Activated CD8-positive, alpha-beta memory T cell treated with anti-CD3 and anti-CD28 coated beads for 4 hours (primary cell): ENCODE data around the gene NOSTRIN.
"Not testable (repeated sequence)": the region's sequence is repeated elsewhere in the genome, so short reads cannot be mapped to it uniquely, and the experiment has no call there.

Experiments used
- DNase-seq, 2 donors: peaks; one replicate each; pipeline ENCODE4 v3.0.0-alpha.2; 2020; ENCODE audit warnings: low read depth in 2 of 2

Gene NOSTRIN

DNA sequence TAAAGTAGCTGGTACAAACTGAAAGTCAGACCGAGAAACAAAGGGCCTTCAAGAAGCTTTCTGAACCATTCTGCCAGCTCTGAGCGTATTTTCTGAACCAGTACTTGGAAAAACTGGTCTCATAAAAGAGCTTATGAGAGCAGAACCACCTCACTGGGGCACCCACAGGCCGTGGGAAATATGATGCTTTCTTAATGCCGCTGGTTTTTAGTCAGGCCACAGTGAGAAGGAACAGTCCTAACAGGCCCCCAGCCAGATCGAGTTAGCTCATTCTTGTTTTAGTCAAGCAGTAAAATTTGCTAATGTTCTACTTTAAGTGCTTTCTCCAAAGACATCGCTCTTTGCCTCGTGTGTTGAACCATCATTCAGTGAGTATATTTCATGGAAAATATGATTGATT lies 12.7 kb upstream of the NOSTRIN start:
- no peak for DNase-seq

DNA sequence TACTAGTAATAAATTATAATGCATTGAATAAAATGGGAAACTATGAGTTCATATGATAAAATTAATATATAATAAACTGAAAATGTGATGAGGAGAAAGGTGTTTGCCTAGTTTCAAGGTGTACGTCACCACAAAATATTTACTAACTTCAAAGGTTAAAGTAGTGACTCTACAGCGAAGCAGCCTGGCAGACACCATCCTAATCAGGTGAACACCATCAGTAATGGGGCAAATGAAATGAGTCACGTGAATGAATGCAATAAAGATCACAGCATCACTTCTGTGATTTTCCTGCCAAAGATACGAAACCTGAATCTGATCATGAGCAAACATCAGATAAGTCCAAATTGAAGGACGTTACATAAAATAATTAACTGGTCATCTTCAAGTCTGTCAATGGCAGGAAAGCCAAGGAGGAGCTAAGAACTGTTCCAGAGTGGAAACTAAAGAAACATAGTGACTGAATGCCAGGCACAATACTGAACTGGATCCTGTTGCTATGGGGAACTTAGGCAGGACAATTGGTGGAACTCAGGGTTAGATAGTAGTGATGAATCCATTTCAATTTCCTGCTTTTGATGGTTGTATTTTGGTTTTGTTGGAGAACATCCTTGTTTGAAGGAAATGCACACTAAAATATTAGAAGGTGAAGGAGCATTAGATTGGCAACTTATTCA lies 12.1 kb upstream of the NOSTRIN start:
- no peak for DNase-seq

DNA sequence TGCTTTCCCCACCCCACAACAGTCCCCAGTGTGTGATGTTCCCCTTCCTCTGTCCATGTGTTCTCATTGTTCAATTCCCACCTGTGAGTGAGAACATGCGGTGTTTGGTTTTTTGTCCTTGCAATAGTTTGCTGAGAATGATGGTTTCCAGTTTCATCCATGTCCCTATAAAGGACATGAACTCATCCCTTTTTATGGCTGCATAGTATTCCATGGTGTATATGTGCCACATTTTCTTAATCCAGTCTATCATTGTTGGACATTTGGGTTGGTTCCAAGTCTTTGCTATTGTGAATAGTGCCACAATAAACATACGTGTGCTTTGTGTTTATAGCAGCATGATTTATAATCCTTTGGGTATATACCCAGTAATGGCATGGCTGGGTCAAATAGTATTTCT lies 11.3 kb upstream of the NOSTRIN start:
- not testable (repeated sequence) for DNase-seq

DNA sequence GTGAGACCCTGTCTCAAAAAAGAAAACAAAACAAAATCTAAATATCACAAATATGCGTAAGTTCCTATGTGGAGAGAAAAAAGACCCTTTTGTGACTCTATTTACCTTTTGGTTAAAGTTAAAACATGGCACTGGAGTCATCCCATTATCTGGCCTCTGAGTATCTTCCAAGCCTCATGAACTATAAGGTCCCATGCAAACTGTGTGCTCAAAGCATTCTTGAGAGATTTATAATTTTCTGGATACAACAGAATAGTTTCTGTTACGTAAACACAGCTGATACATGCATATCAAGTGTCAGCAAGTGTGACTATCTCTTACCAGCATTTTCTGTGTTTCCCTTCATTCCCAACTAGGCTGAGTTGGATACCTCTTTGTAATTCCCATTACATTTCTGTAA lies 8.8 kb upstream of the NOSTRIN start:
- DNase-seq, result no peak

DNA sequence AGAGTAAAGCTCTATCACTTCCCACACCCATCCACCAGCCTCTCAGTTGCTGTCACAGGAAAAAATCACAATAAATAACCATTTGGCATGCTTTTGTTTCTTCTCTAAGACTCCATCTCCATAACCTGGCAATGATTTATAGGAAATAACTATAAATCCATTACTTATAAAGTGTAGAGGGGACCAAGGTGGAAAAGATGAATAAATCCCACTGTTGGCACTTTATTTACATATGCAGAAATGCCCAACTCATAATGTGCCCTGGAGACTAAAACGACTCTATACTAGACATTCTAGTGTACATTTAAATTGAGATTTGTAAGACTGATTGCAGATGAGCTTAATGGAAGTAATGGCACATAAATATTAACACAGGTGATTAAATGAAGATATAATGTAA lies 7.5 kb upstream of the NOSTRIN start:
- DNase-seq, result no peak

DNA sequence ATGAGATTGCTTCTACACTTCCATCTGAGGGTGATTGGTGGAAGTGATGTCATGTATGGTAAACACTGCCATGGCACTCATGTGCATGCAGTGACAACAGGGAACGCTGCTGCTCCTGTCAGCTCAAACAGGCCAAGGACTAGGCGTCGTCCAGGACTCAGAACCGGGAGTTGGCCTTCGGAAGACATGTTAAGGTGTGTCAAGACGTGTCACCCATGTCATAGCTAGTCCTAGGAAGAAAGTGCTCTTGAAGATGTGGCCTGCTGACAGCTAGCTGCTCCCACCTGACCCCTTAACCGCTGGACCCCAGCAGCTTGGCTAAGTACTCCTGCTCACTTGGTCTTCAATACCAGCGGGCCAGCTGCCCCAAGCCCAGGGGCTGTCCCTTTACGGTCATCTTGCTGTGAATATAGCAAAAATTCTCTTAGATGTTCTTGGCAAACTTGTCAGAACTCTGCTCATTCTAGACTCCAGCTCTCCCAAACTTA lies 6.3 kb upstream of the NOSTRIN start:
- no peak for DNase-seq

DNA sequence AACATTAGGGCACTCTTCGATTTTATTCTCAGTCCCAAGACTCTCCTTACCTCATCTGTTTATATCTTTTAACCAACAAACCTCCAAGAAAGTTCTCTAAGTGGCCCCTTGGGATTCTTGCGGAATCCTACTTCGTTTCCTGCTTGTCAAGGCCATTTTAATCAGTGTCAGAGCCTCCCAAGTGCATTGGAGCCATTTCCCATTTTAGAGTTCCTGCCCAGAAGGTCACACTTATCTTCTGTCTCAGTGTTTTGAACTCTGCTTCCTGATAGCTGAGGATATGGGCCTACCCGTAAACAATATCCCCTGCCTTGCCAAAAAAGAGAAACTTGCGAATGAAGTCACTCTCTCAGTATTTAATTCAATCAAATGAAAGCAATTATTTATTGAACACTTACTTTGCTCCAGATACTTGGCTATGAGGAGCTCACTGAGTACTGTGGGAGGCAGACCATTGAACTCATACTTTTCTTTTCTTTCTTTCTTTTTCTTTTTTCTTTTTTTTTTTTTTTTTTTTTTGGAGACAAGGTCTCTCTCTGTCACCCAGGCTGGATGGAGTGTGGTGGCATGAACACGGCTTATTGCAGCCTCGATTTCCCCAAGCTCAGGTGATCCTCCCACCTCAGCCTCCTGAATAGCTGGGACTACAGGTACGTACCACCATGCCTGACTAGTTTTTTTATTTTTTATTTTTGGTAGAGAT lies 5.7 kb upstream of the NOSTRIN start:
- DNase-seq, result no peak

DNA sequence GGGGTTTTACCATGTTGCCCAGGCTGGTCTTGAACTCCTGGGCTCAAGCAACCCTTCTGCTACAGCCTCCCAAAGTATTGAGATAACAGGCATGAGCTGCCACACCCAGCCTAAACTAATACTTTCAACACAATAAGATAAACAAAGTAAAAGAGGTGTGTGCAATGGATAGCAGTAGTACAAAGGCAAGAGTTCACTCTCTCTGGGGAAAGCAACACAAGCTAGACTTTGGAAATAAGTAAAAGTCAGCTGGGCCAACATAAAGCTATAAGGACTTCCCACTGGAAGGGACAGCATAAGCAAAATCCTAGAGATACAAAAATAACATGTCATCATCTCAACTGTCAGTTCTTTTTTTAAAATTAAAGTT lies 5.2 kb upstream of the NOSTRIN start:
- no peak for DNase-seq

DNA sequence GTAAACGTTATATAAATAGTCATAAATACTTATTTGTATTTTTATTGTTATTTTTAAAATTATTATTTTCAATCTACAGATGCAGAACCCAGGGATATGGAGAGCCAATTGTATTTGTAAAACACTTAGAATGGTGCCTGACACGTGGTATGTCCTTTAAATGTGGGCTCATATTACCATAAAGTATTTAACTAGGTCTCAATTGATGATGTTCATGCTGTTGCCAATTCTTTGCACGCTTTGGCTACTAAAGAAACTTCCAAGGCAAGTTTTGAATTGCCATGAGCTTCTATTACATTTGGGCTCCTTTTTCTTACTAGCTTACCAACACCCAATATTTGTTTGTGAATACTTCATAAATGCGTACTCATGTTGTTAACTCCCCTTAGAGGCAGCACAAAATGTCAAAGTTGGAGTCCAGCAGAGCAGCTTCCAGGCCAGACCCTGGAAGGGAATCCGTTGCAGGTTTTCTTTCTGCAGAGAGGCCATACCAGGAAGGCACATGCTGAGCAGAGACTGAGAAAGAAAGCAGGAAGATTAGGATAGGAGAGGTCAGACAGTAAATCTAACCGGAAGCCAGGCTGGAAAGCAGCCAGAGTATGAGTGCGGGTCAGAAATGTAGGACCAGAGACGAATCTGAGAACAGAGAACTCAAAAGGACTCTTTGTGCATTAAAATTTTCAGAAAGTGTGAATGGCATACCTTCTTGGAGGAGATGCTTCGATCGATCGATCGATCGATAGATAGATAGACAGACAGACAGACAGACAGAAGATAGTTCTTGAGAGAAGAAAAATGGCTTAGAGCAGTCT lies 4.2 kb upstream of the NOSTRIN start:
- DNase-seq, result no peak

DNA sequence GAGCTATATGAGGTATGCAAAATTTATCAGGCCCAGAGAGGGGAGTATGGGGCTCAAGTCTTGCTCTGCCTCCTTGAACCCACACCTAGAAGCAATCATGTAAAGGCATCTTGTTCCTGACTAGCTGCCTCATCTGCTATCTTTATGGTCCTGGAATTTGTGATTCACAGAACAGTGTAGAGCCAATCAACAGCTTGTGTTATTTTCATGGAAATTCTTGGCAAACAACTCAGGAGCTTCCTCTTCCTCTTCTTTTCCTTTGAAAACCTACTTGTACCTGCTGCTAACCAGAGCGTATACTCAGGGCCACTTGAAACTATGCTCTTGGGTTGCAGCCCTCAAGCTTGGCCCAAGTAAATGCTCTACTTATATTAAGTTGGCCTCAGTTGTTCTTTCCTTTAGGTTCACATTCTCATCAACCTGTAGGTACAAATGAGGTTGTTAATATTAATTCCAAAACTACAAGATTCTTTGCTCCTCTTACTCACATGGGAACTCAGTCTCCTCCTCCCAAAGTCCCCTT lies 3.5 kb upstream of the NOSTRIN start:
- DNase-seq, result no peak

DNA sequence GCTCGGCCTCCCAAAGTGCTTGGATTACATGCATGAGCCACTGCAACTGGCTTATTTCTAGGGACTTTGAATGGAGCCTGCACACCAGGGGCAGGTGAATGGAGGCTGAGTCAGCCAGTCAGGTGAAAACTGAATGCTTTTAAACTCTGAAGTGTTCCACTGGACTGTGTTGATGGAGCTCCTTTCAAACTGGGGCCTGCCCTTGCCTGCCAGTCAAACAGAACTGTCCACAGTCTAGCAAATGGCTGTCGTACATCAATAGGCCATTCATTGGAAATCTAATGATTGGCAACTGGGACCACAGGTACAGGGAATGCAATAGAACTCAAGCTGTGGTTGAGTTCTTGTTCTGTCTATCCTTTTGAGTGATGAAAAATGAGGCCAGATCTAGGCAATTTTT lies 966 bp upstream of the NOSTRIN start:
- DNase-seq, result no peak

DNA sequence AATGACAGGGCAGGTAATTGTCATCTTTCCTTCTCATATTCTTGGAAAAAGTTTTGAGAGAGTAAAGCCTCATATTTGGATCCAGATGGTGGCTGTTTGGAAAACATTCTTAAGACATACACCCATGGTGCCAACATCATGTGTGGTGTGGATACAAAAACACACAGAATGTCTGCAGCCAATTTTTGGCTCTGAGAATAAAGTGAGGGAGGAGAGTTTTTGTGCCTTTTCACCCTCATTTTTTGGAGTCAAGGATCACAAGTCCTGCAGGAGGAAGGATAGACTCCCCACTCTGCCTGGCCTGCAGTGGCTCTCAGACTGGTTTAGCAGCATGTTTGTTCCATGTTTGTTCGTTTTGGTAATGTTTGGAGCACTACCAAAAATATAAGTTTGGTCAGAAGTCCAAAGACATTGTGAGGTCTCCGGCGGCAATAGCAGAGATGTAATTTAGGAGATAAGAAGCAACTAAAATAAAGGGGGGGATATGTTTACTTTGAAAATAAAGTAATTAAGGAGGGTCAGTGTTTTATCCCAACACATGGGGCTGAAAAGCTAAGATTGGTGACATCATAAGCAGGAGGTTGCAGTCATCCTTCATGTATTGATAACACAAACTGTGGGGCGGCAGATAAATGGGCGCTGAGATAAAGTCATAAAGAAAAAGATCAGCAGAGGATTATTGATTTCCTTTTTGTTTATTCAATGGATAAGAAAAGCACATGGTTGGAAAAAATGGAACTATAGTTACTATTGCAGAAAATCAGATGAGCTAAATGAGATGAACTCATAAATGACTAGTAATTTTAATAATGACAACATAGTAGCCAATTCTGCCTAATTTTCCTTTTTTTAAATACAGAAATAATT lies 655 bp downstream of the NOSTRIN start:
- DNase-seq, result no peak

DNA sequence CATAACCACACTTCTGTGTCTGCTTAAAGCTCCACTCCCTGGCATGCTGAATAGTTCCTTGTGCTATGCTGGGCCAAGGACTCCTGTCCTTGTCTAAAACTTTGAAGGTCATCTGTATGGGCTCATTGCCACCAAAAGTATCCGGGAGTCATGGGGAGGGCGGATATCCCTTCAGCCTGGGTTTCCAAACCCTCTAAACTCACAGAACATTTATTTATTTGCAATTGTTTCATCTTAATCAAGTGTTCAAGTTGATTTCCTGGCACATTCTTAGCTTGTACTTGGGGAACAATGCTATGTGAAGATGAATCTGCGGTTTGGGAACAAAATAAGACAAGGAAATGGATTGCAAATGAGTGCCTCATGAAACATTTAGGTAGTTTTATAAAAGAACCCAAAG lies 1.8 kb downstream of the NOSTRIN start:
- DNase-seq, result no peak

DNA sequence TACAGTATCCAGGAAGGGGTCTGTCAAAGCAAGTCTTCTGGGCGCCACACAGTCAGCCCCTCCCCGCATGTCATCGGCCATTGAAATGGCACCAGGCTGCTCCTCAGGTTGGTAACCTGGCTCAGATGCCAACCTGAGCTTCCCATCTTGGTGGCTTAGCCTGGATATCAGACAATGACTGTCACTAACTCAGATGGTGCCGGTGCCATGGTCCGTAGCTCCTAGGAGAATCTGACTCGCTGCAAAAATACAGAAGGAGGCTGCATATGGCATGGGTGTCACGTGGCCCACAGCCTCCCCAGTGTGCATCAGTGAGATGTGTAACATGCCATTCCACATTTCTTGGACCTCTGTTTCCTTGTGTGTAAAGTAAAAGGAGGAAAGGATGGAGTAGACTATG lies 3.2 kb downstream of the NOSTRIN start:
- no peak for DNase-seq

DNA sequence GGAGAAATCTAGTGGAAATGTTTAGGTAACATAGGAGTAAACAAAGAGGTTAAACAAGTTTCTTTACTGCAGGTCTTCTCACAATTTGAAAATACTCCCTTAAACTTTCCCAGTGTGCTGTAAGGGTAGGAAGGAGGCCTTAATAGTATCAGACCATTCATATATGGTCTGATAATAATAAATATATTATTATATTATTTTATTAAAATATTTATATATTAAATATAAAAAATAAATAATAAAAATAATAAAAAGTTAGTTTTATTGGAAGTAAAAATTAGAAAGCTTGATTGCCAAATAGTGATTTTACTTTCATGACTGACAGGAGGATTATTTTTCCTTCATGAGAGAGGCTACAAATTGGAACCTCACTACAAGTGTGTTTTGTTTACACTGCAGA lies 7.1 kb downstream of the NOSTRIN start:
- no peak for DNase-seq

DNA sequence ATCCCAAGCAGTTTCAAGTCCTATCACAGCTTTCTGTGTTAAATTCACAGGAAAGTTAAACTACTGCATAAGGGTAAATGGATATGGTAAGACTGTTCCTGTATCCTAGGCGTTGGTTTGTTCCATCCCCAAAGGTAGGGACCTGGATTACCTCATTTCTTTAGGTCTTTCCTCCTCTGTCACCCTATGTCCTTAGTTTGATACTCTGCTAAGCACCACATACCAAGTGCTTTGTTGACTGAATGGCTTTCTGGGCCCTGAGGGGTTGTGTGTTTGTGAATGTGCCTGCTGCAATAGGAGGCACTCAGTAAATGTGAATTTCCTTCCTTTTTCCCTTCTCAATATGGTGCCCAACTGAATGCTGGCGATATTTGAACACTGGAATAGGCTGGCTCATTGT lies 7.8 kb downstream of the NOSTRIN start:
- DNase-seq, result no peak

DNA sequence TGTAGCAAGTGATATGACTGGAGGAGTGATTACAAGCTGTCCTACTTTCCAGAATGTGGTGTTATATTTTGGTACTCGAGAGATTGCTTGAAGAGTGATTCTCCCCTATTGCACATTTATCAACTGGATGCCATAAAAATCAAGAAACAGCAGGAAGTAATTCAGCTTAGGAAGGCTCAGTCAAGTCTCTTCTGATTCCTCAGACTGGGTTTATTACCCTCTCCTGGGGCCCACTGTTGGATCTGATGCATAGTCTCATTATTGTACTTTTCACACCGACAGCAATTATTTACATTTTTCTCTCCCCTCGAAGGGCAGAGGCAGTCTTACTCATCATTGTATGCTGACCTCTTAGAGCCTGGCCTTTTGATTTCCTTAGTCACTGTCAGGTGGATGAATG lies 9.3 kb downstream of the NOSTRIN start:
- no peak for DNase-seq

DNA sequence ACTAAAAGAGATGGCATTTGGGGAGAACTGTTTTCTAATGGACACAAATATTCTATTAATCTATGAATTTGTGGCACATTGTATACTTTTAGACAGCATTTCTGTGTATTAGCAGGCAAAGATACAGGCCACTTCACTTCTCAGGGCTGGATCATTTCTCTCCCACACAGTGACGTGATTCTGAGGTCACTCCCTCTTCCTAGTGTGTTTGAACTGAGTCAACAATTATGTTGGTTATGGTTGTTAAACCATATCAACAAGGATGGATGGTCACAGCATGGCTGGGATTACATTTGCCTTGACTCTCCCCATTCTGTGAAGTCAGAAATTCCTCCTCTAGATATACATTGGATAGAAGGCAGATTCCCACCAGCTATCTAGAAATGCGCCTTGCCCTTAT lies 11.6 kb downstream of the NOSTRIN start:
- DNase-seq, result no peak

DNA sequence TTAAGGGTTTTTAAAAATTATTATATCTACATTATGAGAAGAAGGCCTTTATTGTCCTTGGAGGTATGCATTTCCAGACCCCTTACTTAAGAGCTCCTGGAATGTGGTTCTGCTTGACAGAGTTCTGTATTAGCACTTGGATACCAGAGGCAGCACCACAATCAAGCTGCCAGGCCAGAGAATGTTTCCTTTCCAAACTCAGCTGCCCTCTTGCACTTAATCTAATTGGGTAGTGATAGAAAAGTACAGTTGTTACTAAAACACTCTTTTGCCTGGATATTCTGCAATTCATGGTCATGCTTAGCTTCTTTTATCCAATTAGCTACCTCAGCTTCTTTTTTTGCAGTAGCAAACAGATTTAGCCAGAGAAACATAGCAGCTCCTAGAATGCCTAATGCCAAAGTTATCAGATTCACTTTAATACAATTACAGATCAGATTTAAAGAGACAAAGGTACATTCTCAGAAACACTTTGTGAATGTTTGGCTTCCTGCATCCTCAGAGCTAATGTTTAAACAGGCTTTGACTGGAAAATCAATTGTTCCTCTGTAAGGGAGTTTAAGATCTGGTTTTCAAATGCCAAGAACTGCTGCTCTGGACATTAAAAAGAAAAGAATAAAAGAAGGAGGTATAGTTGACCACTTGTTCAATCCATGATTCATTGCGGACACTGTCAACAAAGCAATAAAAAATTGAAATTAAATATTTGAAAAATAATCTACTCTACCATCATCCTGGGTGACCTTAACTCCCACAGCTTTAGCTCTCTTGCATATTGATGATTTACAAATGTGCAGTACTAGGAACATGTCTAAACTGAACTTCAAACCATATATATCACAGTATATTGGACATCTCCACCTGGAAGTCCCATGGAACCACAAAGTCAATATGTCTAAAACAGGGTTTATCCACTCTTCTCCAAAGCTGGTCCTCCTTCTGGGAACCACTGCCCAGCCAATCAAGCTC lies 12.8 kb downstream of the NOSTRIN start:
- DNase-seq, result no peak

DNA sequence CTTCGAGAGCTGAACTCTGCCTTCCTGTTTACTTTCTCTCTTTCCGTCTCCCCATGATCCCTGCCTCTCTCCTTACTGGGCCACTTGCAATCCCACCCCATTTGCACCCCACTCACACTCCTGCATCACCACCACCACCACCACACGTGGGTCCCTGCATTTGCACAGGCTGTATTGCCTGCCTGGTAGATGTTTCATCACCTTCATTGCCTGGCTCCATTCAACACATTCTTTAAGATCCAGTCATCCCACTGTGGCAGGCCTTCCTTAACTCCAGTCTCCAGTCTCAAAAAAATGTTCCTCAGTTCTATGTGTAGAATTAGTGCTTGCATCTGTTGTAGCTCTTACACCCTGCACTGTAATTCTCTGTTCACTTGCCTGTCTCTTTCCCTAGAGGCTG lies 13.9 kb downstream of the NOSTRIN start:
- DNase-seq, result no peak
